ENCODE data around the gene EAF1.

DNA sequence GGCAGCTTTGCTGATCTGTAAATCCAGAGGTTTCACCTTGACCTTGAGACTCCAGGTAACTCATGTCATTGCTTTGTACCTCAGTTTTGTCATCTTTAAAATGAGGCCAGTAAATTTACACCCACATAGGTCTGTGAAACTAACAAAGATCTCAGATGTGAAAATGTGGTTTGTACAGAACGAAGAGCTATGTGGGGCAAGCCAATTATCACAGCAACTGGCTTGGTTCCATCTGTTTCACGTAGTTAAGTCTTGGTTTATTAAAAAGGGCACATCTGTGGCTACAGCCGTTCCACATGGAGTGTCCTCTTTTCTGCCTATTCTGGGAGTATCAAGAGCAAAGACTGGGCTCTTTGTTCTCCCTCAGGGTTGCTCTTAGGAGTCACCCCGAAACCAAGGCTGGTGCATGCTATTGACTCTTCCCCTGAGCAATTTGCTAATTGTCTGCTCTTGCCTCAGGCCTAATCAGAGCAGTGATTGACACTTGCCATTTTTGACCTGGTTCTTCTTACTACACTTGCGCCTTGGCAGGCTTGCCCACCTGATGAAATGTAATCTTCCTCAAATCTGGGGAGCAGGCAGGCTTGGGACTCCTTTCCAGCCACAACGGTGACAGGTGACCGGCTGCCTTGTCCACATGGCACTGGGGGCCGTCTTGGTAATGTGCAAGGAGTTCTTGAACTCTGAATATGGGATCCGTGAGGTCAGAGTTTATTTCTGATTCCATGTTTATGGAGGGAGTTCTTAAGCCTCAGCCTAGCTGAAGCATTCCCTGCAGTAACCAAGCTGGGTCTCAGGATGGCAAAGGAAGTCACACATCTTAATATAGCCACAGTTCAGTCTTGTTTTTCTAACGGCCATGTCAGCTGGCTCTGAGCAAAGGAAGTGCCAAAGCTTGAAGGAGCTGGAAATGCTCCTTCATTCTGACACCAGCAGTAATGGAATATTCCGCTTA lies 40.1 kb downstream of the EAF1 start:
- TF ChIP-seq, protein P1, sequence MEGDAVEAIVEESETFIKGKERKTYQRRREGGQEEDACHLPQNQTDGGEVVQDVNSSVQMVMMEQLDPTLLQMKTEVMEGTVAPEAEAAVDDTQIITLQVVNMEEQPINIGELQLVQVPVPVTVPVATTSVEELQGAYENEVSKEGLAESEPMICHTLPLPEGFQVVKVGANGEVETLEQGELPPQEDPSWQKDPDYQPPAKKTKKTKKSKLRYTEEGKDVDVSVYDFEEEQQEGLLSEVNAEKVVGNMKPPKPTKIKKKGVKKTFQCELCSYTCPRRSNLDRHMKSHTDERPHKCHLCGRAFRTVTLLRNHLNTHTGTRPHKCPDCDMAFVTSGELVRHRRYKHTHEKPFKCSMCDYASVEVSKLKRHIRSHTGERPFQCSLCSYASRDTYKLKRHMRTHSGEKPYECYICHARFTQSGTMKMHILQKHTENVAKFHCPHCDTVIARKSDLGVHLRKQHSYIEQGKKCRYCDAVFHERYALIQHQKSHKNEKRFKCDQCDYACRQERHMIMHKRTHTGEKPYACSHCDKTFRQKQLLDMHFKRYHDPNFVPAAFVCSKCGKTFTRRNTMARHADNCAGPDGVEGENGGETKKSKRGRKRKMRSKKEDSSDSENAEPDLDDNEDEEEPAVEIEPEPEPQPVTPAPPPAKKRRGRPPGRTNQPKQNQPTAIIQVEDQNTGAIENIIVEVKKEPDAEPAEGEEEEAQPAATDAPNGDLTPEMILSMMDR (IDR thresholded peaks at IDR 0.05) = no peak
- no peak for TF ChIP-seq POLR2A (IDR thresholded peaks at IDR 0.05)
